ENCODE results near the gene IL10RA.

IL10RA gene

DNA sequence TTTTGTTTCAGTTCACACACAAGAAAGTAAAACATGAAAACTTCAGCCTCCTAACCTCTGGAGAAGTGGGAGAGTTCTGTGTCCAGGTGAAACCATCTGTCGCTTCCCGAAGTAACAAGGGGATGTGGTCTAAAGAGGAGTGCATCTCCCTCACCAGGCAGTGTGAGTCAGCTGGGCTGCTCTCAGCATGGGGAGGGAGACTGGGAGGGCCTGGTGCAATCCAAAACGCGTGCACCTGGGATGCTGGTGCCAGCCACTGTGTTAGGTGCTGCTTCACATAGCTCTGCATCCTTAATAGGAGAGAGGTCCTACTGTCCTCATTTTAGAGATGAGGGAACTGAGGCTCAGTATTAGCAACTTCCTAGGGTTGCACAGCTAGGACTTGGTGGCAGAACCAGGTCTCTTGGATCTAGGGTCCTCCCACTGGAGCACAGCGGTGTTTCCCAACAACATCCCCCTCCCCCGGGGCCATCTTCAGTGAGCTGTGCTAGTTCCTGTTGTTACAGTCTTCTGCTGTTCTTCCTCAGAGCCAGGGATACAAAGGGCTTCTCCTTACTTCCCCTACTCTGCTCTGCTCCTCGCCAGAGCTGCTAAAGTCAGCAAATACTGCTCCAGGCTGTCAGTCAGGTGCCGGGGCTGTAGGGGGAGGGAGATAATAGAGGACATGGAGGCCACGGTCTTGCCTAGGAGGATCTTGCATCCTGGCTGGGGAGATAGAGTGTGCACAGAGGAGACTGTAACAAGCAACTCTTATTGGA, 8.0 kb downstream of the IL10RA start:
- TF ChIP-seq, protein P1, sequence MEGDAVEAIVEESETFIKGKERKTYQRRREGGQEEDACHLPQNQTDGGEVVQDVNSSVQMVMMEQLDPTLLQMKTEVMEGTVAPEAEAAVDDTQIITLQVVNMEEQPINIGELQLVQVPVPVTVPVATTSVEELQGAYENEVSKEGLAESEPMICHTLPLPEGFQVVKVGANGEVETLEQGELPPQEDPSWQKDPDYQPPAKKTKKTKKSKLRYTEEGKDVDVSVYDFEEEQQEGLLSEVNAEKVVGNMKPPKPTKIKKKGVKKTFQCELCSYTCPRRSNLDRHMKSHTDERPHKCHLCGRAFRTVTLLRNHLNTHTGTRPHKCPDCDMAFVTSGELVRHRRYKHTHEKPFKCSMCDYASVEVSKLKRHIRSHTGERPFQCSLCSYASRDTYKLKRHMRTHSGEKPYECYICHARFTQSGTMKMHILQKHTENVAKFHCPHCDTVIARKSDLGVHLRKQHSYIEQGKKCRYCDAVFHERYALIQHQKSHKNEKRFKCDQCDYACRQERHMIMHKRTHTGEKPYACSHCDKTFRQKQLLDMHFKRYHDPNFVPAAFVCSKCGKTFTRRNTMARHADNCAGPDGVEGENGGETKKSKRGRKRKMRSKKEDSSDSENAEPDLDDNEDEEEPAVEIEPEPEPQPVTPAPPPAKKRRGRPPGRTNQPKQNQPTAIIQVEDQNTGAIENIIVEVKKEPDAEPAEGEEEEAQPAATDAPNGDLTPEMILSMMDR (IDR thresholded peaks at IDR 0.05; ENCODE audit: insufficient read depth, low read depth, low read length, missing control alignments), result no peak
- H3K4me3 ChIP-seq (ENCODE audit: low read depth, low read length), result no peak overlapping the region
- no peak for DNase-seq (ENCODE audit: low read depth)

- TF ChIP-seq, protein P1 (IDR thresholded peaks at IDR 0.05; ENCODE audit: insufficient read depth, low read depth, low read length, missing control alignments), result no peak
- no peak for DNase-seq (ENCODE audit: low read depth)
- H3K4me3 ChIP-seq (ENCODE audit: low read depth, low read length), result no peak overlapping the region
Observed at GRCh38 chr11:117995472-117995871, 9.3 kb downstream of the IL10RA start.

DNA sequence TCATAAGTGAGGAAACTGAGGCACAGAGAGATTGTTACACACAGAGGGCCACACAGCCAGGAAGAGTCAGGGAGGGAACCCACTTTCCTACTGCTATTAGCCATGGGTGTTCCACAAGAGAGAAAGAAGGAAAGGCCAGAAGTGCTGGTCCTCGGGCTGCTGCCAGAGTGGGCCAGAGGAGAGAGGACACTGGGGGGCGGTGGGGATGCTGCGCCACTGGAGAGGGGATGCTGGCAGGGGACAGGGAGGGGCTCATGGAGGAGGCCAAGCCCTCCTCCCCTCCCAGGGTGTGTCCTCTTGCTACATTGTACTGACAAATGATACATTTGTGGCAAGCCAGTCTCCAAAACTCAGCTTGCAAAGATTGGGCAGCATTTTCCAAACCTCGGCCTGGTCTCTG, 9.9 kb downstream of the IL10RA start:
- TF ChIP-seq, protein P1 (IDR thresholded peaks at IDR 0.05; ENCODE audit: insufficient read depth, low read depth, low read length, missing control alignments), result no peak
- H3K4me3 ChIP-seq (ENCODE audit: low read depth, low read length), result no peak overlapping the region
- no peak for DNase-seq (ENCODE audit: low read depth)

GRCh38 chr11:117997406-117997805, 11.2 kb downstream of the IL10RA start:
- no peak for DNase-seq (ENCODE audit: low read depth)
- TF ChIP-seq, protein P1 (IDR thresholded peaks at IDR 0.05; ENCODE audit: insufficient read depth, low read depth, low read length, missing control alignments), result no peak
- H3K4me3 ChIP-seq (ENCODE audit: low read depth, low read length), result no peak overlapping the region

- DNase-seq (ENCODE audit: low read depth), result peak; percentile 85
- no peak overlapping the region for H3K4me3 ChIP-seq (ENCODE audit: low read depth, low read length)
- TF ChIP-seq, protein P1 (IDR thresholded peaks at IDR 0.05; ENCODE audit: insufficient read depth, low read depth, low read length, missing control alignments), result no peak
Observed at GRCh38 chr11:117997823-117998579, 11.8 kb downstream of the IL10RA start.

DNA sequence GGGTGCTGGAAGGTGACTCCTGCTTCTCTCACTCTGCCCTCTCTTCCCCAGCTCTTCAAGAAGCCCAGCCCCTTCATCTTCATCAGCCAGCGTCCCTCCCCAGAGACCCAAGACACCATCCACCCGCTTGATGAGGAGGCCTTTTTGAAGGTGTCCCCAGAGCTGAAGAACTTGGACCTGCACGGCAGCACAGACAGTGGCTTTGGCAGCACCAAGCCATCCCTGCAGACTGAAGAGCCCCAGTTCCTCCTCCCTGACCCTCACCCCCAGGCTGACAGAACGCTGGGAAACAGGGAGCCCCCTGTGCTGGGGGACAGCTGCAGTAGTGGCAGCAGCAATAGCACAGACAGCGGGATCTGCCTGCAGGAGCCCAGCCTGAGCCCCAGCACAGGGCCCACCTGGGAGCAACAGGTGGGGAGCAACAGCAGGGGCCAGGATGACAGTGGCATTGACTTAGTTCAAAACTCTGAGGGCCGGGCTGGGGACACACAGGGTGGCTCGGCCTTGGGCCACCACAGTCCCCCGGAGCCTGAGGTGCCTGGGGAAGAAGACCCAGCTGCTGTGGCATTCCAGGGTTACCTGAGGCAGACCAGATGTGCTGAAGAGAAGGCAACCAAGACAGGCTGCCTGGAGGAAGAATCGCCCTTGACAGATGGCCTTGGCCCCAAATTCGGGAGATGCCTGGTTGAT, 12.6 kb downstream of the IL10RA start:
- TF ChIP-seq, protein P1 (IDR thresholded peaks at IDR 0.05; ENCODE audit: insufficient read depth, low read depth, low read length, missing control alignments), result no peak
- no peak for DNase-seq (ENCODE audit: low read depth)
- no peak overlapping the region for H3K4me3 ChIP-seq (ENCODE audit: low read depth, low read length)
